ENCODE results near the gene NINJ2. TPM values are rescaled to one million over a fixed set of nuclear protein-coding genes. Genes with fewer than 3 reads are reported as not detected.

Gene NINJ2
- polyA plus RNA-seq, 6 donors from 2014 or later, result 9.6 to 28.9 (median 11.5) TPM

- ATAC-seq (ENCODE audit: low read depth in 2 of 2), result no peak
- Mint-ChIP-seq H3K27me3 (no peaks in the 10 kb centered on the region), H3K9me3 (no peaks in the 10 kb centered on the region), H3K36me3 (no peaks in the 10 kb centered on the region), H3K4me3 (peak overlapping the region in 1 of 8 donors; percentile 47), H3K4me1 (peaks cover 13 to 16% (median 16%) of the 10 kb centered on the region in 3 donors), H3K27ac (no peak overlapping the region)
- DNase-seq, result no peak
Observed at GRCh38 chr12:690466-690865, 27.2 kb upstream of the NINJ2 start.

GRCh38 chr12:685388-685787 is 22.1 kb upstream of the NINJ2 start:
- Mint-ChIP-seq H3K27ac (peak overlapping the region; percentile 95 to 100 (median 99)), H3K4me1 (peaks cover 35 to 54% (median 43%) of the 10 kb centered on the region in 3 donors), H3K27me3 (no peaks in the 10 kb centered on the region), H3K4me3 (peak overlapping the region; percentile 40 to 91 (median 72)), H3K36me3 (no peaks in the 10 kb centered on the region), H3K9me3 (no peaks in the 10 kb centered on the region)
- ATAC-seq (ENCODE audit: low read depth in 2 of 2) (peak; percentile 85 to 90), DNase-seq (peak; percentile 91)

- Mint-ChIP-seq H3K4me3 (peak overlapping the region in 4 of 8 donors; percentile 7 to 62 (median 42)), H3K4me1 (peaks cover 35 to 56% (median 43%) of the 10 kb centered on the region in 3 donors), H3K27ac (peak overlapping the region; percentile 95 to 100 (median 99)), H3K9me3 (no peaks in the 10 kb centered on the region), H3K36me3 (no peaks in the 10 kb centered on the region), H3K27me3 (no peaks in the 10 kb centered on the region)
- no peak for DNase-seq
- ATAC-seq (ENCODE audit: low read depth in 2 of 2), result no peak
Observed at GRCh38 chr12:684416-684815, 21.2 kb upstream of the NINJ2 start.

GRCh38 chr12:681568-682256 is 18.5 kb upstream of the NINJ2 start:
- H3K27me3 Mint-ChIP-seq, result peaks cover 0 to 7% (median 0%) of the 10 kb centered on the region in 3 donors
- H3K36me3 Mint-ChIP-seq, result no peaks in the 10 kb centered on the region
- DNase-seq (no peak), ATAC-seq (ENCODE audit: low read depth in 2 of 2) (no peak)
- peak overlapping the region; percentile 84 to 99 (median 96) for H3K27ac Mint-ChIP-seq
- no peaks in the 10 kb centered on the region for H3K9me3 Mint-ChIP-seq
- peaks cover 41 to 59% (median 43%) of the 10 kb centered on the region in 3 donors for H3K4me1 Mint-ChIP-seq
- H3K4me3 Mint-ChIP-seq, result peak overlapping the region in 2 of 8 donors; percentile 60 to 64

- no peaks in the 10 kb centered on the region for H3K9me3 Mint-ChIP-seq
- peak overlapping the region in 2 of 6 donors; percentile 7 to 41 for H3K27ac Mint-ChIP-seq
- peaks cover 0 to 7% (median 0%) of the 10 kb centered on the region in 3 donors for H3K27me3 Mint-ChIP-seq
- no peaks in the 10 kb centered on the region for H3K36me3 Mint-ChIP-seq
- ATAC-seq (ENCODE audit: low read depth in 2 of 2) (no peak), DNase-seq (no peak)
- peaks cover 21 to 45% (median 22%) of the 10 kb centered on the region in 3 donors for H3K4me1 Mint-ChIP-seq
- no peak overlapping the region for H3K4me3 Mint-ChIP-seq
Observed at GRCh38 chr12:678747-679712, 15.8 kb upstream of the NINJ2 start.

- no peak for DNase-seq
- no peak for ATAC-seq (ENCODE audit: low read depth in 2 of 2)
- H3K27me3 Mint-ChIP-seq, result peaks cover 0 to 7% (median 0%) of the 10 kb centered on the region in 3 donors
- H3K9me3 Mint-ChIP-seq, result no peaks in the 10 kb centered on the region
- no peak overlapping the region for H3K27ac Mint-ChIP-seq
- H3K4me1 Mint-ChIP-seq, result peaks cover 25 to 43% (median 33%) of the 10 kb centered on the region in 3 donors
- H3K4me3 Mint-ChIP-seq, result no peak overlapping the region
- H3K36me3 Mint-ChIP-seq, result no peaks in the 10 kb centered on the region
Observed at GRCh38 chr12:675562-675961, 12.3 kb upstream of the NINJ2 start.

- H3K27ac Mint-ChIP-seq, result peak overlapping the region in 4 of 6 donors; percentile 56 to 96 (median 75)
- H3K4me1 Mint-ChIP-seq, result peaks cover 25 to 46% (median 35%) of the 10 kb centered on the region in 3 donors
- H3K4me3 Mint-ChIP-seq, result peak overlapping the region in 5 of 8 donors; percentile 28 to 81 (median 37)
Observed at GRCh38 chr12:674272-674781, 11.1 kb upstream of the NINJ2 start.

GRCh38 chr12:673849-674248 is 10.6 kb upstream of the NINJ2 start:
- peaks cover 0 to 3% (median 0%) of the 10 kb centered on the region in 3 donors for H3K27me3 Mint-ChIP-seq
- H3K27ac Mint-ChIP-seq, result peak overlapping the region in 4 of 6 donors; percentile 56 to 96 (median 75)
- no peaks in the 10 kb centered on the region for H3K36me3 Mint-ChIP-seq
- DNase-seq, result no peak
- no peaks in the 10 kb centered on the region for H3K9me3 Mint-ChIP-seq
- H3K4me3 Mint-ChIP-seq, result peak overlapping the region in 5 of 8 donors; percentile 30 to 81 (median 44)
- H3K4me1 Mint-ChIP-seq, result peaks cover 27 to 50% (median 36%) of the 10 kb centered on the region in 3 donors
- ATAC-seq (ENCODE audit: low read depth in 2 of 2), result no peak

More at GRCh38 chr12:674272-674781, 11.1 kb upstream of the NINJ2 start:
- no peaks in the 10 kb centered on the region for H3K36me3 Mint-ChIP-seq
- peak; percentile 68 to 69 for ATAC-seq (ENCODE audit: low read depth in 2 of 2)
- H3K27me3 Mint-ChIP-seq, result peaks cover 0 to 7% (median 0%) of the 10 kb centered on the region in 3 donors
- peak; percentile 41 for DNase-seq
- H3K9me3 Mint-ChIP-seq, result no peaks in the 10 kb centered on the region

GRCh38 chr12:669576-669945 is 6.3 kb upstream of the NINJ2 start:
- H3K9me3 Mint-ChIP-seq, result no peaks in the 10 kb centered on the region
- no peaks in the 10 kb centered on the region for H3K27me3 Mint-ChIP-seq
- H3K36me3 Mint-ChIP-seq, result no peaks in the 10 kb centered on the region
- no peak for DNase-seq
- ATAC-seq (ENCODE audit: low read depth in 2 of 2), result no peak
- H3K4me3 Mint-ChIP-seq, result peak overlapping the region in 1 of 8 donors; percentile 29
- peak overlapping the region; percentile 69 to 99 (median 95) for H3K27ac Mint-ChIP-seq
- H3K4me1 Mint-ChIP-seq, result peaks cover 37 to 67% (median 55%) of the 10 kb centered on the region in 3 donors

GRCh38 chr12:668090-668481 is 4.8 kb upstream of the NINJ2 start:
- Mint-ChIP-seq H3K4me3 (no peak overlapping the region), H3K27me3 (no peaks in the 10 kb centered on the region), H3K36me3 (no peaks in the 10 kb centered on the region), H3K27ac (peak overlapping the region in 5 of 6 donors; percentile 3 to 94 (median 64)), H3K9me3 (no peaks in the 10 kb centered on the region), H3K4me1 (peaks cover 26 to 56% (median 42%) of the 10 kb centered on the region in 3 donors)
- ATAC-seq (ENCODE audit: low read depth in 2 of 2) (peak; percentile 22 to 30), DNase-seq (no peak)

GRCh38 chr12:666766-667308 is 3.6 kb upstream of the NINJ2 start:
- H3K9me3 Mint-ChIP-seq, result no peaks in the 10 kb centered on the region
- peak overlapping the region in 4 of 6 donors; percentile 60 to 90 (median 64) for H3K27ac Mint-ChIP-seq
- H3K4me3 Mint-ChIP-seq, result peak overlapping the region in 2 of 8 donors; percentile 5 to 66
- ATAC-seq (ENCODE audit: low read depth in 2 of 2) (no peak), DNase-seq (no peak)
- H3K36me3 Mint-ChIP-seq, result no peaks in the 10 kb centered on the region
- peaks cover 21 to 54% (median 39%) of the 10 kb centered on the region in 3 donors for H3K4me1 Mint-ChIP-seq
- H3K27me3 Mint-ChIP-seq, result peaks cover 0 to 4% (median 4%) of the 10 kb centered on the region in 3 donors

- ATAC-seq (ENCODE audit: low read depth in 2 of 2), result no peak
- Mint-ChIP-seq H3K4me3 (no peak overlapping the region), H3K9me3 (no peaks in the 10 kb centered on the region), H3K4me1 (peaks cover 21 to 52% (median 45%) of the 10 kb centered on the region in 3 donors), H3K27me3 (peaks cover 0 to 9% (median 4%) of the 10 kb centered on the region in 3 donors), H3K27ac (no peak overlapping the region), H3K36me3 (no peaks in the 10 kb centered on the region)
- no peak for DNase-seq
Observed at GRCh38 chr12:666066-666465, 2.8 kb upstream of the NINJ2 start.

- Mint-ChIP-seq H3K4me3 (no peak overlapping the region), H3K9me3 (no peaks in the 10 kb centered on the region), H3K4me1 (peaks cover 21 to 52% (median 45%) of the 10 kb centered on the region in 3 donors)
Observed at GRCh38 chr12:664779-665092, 1.5 kb upstream of the NINJ2 start.

More at GRCh38 chr12:664779-665092, 1.5 kb upstream of the NINJ2 start:
- ATAC-seq (ENCODE audit: low read depth in 2 of 2) (no peak), DNase-seq (no peak)
- Mint-ChIP-seq H3K27me3 (peaks cover 0 to 9% (median 4%) of the 10 kb centered on the region in 3 donors), H3K36me3 (no peaks in the 10 kb centered on the region), H3K27ac (peak overlapping the region in 1 of 6 donors; percentile 42)
